Astrocyte of the spinal cord (primary cell): ENCODE measurements around the gene RSAD2.
A peak's percentile ranks its signal among the peaks of the same experiment; 100 is the strongest.

Experiments used
- DNase-seq: peaks from one replicate; pipeline ENCODE4 v3.0.0; 2011; ENCODE audit warnings: low read depth, low spot score
- H3K4me3 ChIP-seq: 2 replicates; pipeline ENCODE4 v1.5.1; 2011; ENCODE audit warnings: low read depth, mild to moderate bottlenecking, low read length, moderate library complexity
- in situ Hi-C: cut with HindIII; loops from 2 replicates; pipeline ENCODE4 v1.10.0; 2017; ENCODE audit warnings: low sequenced_read_pairs
- TF ChIP-seq, protein P1 (sequence below): IDR thresholded peaks from 2 replicates; pipeline ENCODE4 v1.5.1; 2012; ENCODE audit warnings: low read depth, mild to moderate bottlenecking, low read length, inconsistent platforms

Gene RSAD2

DNA sequence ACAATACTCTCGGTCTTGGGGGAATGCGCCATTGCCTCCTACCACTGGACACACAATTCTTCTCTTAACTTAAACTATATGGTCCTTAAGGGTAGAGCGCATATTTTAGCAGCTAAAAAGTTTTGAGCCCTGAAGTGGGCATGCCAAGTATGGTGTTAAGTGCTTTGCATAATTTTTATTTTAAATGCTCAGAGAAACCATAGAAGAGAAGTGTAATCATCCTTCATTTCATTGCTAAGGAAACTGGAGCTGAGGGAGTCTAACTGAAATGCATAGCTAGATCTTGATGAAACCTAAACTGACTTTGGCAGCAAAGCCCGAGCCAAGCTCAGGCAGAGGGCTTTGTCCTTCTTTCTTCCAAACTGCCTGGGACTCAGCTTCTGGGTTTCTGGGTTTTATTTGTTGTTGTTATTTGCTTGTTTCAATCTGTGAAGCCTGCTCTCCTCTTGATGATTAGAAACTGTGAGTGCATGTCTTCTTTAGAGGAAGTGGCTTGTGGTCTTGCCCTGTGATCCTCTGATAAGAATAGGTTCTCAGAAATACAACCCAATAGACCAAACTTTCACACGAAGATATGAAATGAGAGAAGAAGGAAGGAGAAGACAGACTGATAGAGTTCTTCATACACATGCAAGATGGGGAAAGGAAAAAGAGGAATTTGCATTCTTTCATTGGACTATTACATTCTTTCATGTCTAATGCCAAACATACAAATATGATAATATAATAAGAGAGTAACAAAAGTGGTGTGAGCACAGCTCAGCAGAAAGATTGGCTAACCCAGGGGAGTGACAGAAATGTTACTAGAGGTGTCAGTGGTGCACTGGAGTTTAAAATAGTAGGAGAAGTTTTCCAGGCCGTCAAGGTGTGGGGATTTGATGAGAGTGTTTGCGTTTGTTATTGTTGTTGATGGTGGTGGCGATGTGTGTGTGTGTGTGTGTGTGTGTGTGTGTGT is 32.1 kb downstream of the RSAD2 start:
- no peak for DNase-seq
- in situ Hi-C loops: loop anchor here (25.0 kb wide), 1 partner anchor 103 kb away; no protein-coding TSS in a partner anchor
- no peak overlapping the region for H3K4me3 ChIP-seq
- TF ChIP-seq, protein P1, sequence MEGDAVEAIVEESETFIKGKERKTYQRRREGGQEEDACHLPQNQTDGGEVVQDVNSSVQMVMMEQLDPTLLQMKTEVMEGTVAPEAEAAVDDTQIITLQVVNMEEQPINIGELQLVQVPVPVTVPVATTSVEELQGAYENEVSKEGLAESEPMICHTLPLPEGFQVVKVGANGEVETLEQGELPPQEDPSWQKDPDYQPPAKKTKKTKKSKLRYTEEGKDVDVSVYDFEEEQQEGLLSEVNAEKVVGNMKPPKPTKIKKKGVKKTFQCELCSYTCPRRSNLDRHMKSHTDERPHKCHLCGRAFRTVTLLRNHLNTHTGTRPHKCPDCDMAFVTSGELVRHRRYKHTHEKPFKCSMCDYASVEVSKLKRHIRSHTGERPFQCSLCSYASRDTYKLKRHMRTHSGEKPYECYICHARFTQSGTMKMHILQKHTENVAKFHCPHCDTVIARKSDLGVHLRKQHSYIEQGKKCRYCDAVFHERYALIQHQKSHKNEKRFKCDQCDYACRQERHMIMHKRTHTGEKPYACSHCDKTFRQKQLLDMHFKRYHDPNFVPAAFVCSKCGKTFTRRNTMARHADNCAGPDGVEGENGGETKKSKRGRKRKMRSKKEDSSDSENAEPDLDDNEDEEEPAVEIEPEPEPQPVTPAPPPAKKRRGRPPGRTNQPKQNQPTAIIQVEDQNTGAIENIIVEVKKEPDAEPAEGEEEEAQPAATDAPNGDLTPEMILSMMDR: no peak

DNA sequence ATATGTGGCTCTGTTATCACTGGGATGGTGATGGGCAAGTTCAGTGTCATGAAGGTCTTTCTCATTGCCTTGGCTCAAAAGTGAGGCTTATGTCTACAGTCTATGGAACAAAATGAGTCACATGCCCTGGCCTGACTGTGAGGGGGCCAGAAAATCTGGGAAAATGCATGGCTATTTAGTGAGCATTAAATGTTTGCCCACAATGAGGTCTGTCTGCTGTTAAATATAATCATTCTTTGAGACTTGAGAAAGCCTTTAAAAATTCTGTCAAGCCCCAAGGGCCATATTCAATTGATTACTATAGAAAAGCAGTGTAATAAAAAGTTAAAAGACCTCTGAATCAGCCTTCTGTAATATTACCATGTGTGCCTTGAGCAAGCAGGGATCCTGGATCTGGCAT is 34.1 kb downstream of the RSAD2 start:
- no peak overlapping the region for H3K4me3 ChIP-seq
- TF ChIP-seq, protein P1: no peak
- in situ Hi-C loops: loop anchor here (25.0 kb wide), 1 partner anchor 101 kb away; no protein-coding TSS in a partner anchor
- DNase-seq: peak; percentile 23

DNA sequence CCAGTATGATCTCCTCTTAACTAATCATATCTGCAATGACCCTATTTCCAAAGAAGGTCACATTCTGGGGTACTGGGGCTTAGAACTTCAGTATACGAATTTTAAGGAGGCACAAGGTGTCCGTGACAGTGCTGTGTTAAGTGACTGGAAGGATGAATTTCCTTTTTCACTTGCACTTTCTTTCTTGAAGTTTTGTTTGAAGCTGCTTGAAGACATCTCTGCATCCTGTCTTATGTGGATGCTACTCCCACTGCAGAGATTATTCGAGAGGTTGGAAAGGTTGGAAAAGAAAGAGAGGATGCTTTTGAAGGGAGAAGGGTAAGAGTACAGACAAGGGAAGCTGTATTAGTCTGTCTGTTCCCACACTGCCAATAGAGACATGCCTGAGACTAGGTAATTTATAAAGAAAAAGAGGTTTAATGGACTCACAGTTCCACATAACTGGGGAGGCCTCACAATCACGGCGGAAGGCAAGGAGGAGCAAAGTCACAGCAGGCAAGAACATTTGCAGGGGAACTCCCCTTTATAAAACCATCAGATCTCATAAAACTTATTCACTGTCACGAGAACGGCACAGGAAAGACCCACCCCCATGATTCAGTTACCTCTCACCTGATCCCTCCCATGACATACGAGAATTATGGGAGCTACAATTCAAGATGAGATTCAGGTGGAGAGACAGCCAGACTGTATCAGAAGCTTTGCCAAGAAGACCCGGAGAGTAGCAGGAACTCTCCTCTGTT is 36.0 kb downstream of the RSAD2 start:
- TF ChIP-seq, protein P1: no peak
- in situ Hi-C loops: loop anchor here (25.0 kb wide), 1 partner anchor 99 kb away; no protein-coding TSS in a partner anchor
- no peak for DNase-seq
- no peak overlapping the region for H3K4me3 ChIP-seq

DNA sequence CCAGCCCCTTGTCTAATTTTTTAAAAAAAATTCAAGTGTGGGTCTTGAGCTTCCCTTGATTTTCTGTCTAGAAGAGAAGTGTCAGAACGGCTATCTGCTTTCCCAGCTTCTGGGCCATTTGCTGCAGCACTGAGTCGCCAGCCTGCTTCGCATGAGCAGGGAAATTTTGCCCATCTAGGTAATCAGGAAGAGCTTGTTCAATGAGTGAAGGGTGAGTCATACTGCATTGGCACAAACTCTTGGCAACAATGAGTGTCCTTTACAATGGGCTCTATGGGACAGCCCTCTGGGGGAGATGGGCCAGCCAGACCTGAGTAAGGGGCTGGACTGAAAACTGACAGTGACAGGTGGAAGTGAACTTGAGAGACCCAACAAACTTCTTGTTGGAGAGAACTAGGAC is 37.3 kb downstream of the RSAD2 start:
- DNase-seq: peak; percentile 54
- in situ Hi-C loops: loop anchor here (25.0 kb wide), 1 partner anchor 97 kb away; no protein-coding TSS in a partner anchor
- H3K4me3 ChIP-seq: no peak overlapping the region
- TF ChIP-seq, protein P1: no peak

DNA sequence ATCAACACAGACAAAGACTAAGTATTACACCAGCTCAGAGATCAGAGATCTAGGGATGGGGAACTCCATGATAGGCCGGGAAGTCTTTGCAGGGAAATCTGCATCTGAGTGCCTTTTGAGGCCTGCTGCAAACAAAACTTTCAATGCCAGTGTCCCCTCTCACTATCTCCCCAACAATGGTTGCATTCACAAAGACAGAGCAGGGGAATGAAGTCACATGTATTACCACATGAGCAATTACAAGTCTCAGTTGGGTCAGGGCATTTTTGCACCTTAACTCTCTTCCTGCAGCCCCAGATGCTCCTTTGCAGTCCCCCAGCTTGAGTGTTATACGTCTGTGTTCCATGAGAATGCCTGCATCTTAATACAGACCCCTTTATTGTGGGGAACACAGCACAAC is 37.8 kb downstream of the RSAD2 start:
- no peak for DNase-seq
- no peak overlapping the region for H3K4me3 ChIP-seq
- in situ Hi-C loops: loop anchor here (25.0 kb wide), 1 partner anchor 97 kb away; no protein-coding TSS in a partner anchor
- TF ChIP-seq, protein P1: no peak

DNA sequence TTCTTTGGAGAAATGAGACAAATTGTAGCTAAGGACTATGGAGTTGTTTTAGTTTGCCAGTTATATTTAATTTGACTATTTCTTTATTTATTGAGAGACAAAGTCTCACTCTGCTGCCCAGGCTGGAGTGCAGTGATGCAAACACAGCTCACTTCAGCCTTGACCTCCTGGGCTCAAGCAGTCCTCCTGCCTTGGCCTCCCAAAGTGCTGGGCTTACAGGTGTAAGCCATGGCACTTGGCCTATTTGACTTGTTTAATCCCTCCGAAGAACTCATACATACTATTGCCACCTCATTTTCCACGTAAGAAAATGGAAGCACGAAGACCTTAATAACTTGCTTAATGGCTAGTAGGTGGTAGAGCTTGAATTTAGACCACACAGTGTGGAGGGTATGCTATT is 38.6 kb downstream of the RSAD2 start:
- in situ Hi-C loops: loop anchor here (25.0 kb wide), 1 partner anchor 96 kb away; no protein-coding TSS in a partner anchor
- TF ChIP-seq, protein P1: no peak
- no peak overlapping the region for H3K4me3 ChIP-seq
- no peak for DNase-seq
